Hindlimb muscle (tissue), 1 donor: ENCODE measurements around the gene TTC39B. TPM values are rescaled to one million over a fixed set of nuclear protein-coding genes. Genes with fewer than 3 reads are reported as not detected.
A peak's percentile ranks its signal among the peaks of the same experiment; 100 is the strongest.

Source experiments
- DNase-seq: peaks from one replicate; pipeline ENCODE4 v3.0.0-alpha.2; 2013
- polyA plus RNA-seq: library from polyadenylated mRNA; unstranded; fragments of 120-200 nt; gene quantifications from one replicate; pipeline ENCODE4 v1.2.1, GENCODE V29; 2013; ENCODE audit not compliant: insufficient read length

TTC39B gene
- polyA plus RNA-seq, 1 donor = 1.7 TPM

DNA sequence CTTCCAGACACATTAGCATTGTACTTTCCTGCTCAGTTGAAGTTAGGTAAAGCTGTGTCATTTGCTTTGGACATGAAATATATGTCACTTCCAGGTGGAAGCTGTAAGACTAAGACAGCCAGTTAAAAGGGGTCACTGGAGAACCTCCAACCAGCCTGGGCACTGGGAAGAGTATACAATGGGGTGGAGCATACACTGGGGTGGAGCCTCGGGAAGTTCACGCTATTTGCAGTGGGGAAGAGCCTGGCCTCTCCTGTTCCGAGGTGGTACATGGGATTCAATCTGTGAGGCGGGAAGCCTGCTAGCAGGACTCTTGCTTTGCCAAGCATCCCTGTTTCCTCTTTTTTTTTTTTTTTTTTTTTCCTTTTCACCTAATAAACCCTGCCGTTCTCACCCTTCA is 145.3 kb downstream of the TTC39B start:
- DNase-seq = no peak

- DNase-seq = no peak
These were observed 146.3 kb downstream of the TTC39B start for GRCh38 chr9:15160673-15161072.

DNA sequence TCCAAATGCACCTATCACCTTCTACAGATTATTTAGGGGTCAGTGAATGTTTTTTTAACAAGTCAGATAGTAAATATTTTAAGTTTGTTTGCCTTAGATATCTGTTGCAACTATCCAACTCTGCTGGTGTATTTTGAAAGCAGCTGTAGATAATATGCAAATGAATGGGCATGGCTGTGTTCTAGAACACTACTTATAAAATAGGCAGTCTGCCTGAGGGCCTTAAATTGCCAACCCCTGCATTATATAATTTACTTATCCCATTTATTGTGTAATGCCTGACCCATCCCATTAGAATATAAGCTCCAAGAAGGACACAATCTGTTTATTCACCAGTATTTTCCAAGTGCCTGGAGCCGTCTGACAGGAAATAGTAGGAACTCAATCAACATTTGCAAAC is 149.0 kb downstream of the TTC39B start:
- no peak for DNase-seq

- no peak for DNase-seq
These were observed 149.6 kb downstream of the TTC39B start for GRCh38 chr9:15157381-15157780.

GRCh38 chr9:15156241-15156640 is 150.8 kb downstream of the TTC39B start:
- no peak for DNase-seq

- DNase-seq = peak; percentile 77
These were observed 151.2 kb downstream of the TTC39B start for GRCh38 chr9:15155826-15156225.

- DNase-seq = no peak
These were observed 151.7 kb downstream of the TTC39B start for GRCh38 chr9:15155323-15155722.

DNA sequence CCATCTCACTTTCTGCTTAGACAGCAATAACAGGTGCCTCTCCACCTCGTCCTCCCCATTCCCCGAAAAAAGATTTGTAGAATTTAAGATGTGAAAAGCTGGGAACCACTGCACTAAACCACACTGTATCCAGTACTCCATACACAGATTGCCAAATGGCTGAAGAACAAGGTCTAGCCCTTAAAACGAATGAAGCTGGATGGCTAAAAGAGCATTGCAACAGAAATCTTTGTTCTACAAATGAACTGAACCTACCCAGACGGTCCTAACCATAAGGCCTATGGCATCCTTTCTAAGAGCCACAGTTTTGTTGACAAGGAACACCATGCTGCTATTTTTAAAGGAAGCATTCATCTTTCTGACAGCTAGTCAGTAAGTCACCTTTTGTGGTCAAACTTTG is 152.3 kb downstream of the TTC39B start:
- DNase-seq = no peak

- no peak for DNase-seq
These were observed 153.1 kb downstream of the TTC39B start for GRCh38 chr9:15153961-15154360.

DNA sequence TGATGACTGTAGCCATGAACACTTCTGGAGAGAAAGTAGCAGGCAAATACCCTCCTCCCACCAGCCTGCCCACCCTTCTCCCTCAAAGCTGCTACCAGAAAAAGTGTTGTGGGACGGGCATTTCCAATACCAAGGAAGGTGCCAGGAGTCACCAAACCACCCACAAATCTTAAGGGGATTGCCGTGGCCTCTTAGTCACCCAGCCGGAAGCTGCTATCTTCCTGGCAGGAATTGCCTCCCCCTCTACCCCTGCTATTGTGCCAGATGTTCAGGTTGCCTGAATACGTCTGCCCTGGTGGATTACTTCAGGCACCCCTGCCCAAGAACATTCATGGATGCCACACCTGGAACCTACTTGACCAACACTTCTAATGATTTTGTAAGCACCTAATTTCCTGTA is 156.1 kb downstream of the TTC39B start:
- DNase-seq = no peak

- DNase-seq = no peak
These were observed 157.6 kb downstream of the TTC39B start for GRCh38 chr9:15149450-15149849.

DNA sequence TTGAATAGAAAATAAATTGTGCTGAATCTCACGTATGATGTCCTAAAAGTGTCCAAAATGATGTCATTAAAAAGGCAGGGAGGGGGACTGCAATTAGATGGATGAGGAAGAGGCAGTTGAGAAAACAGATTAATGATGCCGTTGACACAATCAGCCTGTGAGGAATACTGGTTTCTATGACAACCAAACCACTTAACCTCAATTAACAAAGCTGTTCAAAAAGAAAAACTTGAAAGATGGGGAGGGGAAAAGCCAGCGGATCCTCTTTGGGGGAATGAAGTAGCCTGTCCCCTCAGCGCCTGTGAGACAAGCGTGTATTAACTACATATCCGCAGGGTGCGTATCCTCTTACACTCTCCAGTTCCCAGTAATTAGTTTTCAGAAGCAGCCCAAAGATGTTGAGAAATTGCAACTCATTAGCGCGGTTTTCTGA is 160.7 kb downstream of the TTC39B start:
- DNase-seq = no peak

DNA sequence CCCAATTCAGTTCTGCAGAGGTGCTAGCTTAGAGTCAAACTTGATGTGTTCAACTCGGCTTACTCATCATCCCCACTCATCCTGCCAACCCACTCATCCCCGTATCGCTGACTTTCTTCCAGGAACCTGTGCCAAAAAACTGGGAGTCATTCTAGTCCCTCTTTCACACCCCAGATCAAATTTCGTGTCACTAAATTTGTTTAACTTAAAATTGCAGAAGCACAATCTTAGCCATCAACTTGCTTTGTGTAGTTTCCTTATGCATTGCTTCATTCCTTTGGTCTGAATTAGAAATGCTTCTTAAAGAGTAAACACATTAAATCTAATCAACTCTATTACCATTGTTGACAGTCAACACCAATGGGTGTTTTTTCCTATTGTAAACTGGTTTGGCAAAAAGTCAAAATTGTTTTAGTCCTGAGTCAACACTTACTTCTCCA is 162.4 kb downstream of the TTC39B start:
- DNase-seq = no peak

GRCh38 chr9:15142878-15143534 is 164.0 kb downstream of the TTC39B start:
- peak; percentile 64 for DNase-seq

- no peak for DNase-seq
These were observed 167.0 kb downstream of the TTC39B start for GRCh38 chr9:15140051-15140450.

- DNase-seq = no peak
These were observed 167.5 kb downstream of the TTC39B start for GRCh38 chr9:15139469-15139868.

DNA sequence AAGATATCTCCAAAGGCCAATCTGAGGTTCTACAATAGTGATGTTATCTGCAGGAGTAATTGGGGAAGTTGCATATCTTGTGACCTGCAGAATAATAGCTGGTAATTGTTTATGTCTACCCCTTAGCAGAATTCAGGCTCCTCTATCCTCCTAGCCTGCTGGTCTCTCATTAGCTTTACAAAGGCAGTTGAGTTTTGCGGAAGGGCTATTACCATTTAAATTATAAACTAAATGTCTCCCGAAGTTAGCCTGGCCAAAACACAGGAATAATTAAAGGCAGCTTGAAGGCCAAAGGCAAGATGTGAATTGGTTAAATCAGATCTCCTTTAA is 168.7 kb downstream of the TTC39B start:
- DNase-seq = no peak

GRCh38 chr9:15137658-15138356 is 169.2 kb downstream of the TTC39B start:
- no peak for DNase-seq

DNA sequence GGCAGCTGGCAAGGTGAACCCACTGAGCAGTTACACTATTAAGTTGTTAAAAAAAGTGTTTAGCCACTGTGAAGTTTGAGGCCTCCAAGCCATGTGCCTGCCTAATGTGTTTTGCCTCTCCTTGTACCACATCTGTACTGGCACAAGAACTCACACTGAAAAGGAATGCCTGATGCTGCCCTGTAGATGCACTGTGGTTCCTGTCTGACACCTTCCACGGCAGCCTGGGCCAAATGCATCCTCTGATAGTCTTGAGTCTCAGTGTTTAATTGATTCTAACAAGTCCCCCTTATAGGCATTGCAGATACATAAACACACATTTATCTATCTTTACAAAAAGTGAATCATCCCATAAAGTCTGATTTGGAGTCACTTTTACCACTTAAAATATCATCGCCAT is 169.9 kb downstream of the TTC39B start:
- DNase-seq = no peak

DNA sequence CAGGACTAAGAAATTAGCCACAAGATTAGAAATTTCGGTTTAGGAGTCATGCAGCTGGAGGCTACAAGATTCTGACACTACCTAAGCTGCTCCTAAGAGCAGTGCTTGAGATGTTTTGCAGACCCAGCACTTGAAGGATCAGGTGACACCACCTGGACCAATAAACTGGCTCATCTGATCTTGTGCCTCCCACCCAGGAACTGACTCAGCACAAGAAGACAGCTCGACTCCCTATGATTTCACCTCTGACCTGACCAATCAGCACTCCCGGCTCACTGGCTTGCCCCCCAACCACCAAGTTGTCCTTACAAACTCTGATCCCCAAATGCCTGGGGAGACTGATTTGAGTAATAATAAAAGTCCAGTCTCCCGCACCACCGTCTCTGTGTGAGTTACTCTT is 170.4 kb downstream of the TTC39B start:
- DNase-seq = no peak

DNA sequence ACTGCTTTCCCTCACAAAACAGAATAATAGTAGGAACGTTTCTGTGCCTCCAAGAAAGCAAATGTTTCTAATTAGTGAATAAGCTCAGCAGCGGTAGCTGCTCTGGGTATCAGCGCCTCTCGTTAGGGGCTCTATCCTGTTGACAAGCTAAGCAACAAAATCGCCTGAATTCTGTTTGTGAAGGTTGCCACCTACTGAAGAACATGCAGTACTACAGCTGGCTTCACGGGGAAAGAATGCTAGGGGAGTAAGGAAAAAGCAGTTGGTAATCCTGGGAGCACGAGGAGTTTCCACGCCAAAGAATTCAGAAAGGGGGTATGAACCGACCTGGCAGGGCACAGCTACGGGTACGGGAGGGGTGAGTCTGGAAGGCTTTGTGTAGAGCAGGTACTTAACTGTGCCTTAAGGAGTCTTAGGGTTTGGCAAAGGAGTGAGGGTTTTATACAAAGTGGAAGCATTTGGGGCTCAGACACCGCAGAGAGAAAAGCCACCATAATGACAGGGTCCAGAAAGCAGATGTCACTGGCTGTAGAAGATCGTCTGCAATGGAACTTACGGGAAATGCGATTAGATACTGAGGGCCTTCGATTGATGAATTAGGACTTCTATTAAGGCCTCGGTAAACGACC is 171.7 kb downstream of the TTC39B start:
- peak; percentile 78 for DNase-seq

GRCh38 chr9:15133488-15133887 is 173.5 kb downstream of the TTC39B start:
- no peak for DNase-seq

GRCh38 chr9:15132091-15132490 is 174.9 kb downstream of the TTC39B start:
- DNase-seq = no peak

DNA sequence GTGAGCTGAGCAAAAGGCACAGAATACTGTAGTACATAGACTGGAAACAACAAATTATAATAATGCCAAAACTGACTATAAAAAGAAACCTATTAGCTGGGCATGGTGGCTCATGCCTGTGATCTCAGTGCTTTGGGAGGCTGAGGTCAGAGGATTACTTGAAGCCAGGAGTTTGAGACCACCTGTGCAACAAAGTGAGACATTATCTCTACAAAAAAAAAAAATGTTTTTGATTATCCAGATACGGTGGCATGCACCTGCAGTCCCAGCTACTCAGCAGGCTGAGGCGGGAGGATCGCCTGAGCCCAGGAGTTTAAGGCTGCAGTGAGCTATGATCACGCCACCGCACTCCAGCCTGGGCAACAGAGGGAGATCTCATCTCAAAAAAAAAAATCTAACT is 175.9 kb downstream of the TTC39B start:
- DNase-seq = no peak
